Astrocyte of the spinal cord (primary cell): ENCODE measurements around the gene PSMB3.

Experiments used
- DNase-seq: peaks from one replicate; pipeline ENCODE4 v3.0.0; 2011; ENCODE audit warnings: low read depth, low spot score
- H3K4me3 ChIP-seq: 2 replicates; pipeline ENCODE4 v1.5.1; 2011; ENCODE audit warnings: low read depth, mild to moderate bottlenecking, low read length, moderate library complexity
- in situ Hi-C: cut with HindIII; loops from 2 replicates; pipeline ENCODE4 v1.10.0; 2017; ENCODE audit warnings: low sequenced_read_pairs
- TF ChIP-seq, protein P1 (sequence below): IDR thresholded peaks from 2 replicates; pipeline ENCODE4 v1.5.1; 2012; ENCODE audit warnings: low read depth, mild to moderate bottlenecking, low read length, inconsistent platforms

The PSMB3 gene

DNA sequence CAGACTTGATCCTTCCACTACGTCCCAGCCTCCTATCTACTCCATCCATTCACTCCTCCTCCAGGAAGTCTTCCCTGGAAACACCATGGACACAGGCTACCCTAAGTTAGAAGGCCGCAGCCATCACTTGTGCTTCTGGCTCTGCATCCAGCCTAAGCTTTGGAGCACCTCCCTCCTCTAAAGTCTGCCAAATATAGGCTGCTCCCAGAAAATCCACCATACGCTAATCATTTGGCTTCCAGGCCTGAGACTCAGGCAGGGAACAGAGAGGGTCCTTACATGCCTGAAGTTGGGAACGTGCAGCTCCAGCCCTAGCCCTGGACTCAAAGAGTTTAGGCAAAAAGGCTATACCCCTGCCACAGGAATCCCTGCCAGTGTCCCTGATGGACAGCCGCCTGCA, 11.1 kb upstream of the PSMB3 start:
- in situ Hi-C loops = no loop called here
- TF ChIP-seq, protein P1, sequence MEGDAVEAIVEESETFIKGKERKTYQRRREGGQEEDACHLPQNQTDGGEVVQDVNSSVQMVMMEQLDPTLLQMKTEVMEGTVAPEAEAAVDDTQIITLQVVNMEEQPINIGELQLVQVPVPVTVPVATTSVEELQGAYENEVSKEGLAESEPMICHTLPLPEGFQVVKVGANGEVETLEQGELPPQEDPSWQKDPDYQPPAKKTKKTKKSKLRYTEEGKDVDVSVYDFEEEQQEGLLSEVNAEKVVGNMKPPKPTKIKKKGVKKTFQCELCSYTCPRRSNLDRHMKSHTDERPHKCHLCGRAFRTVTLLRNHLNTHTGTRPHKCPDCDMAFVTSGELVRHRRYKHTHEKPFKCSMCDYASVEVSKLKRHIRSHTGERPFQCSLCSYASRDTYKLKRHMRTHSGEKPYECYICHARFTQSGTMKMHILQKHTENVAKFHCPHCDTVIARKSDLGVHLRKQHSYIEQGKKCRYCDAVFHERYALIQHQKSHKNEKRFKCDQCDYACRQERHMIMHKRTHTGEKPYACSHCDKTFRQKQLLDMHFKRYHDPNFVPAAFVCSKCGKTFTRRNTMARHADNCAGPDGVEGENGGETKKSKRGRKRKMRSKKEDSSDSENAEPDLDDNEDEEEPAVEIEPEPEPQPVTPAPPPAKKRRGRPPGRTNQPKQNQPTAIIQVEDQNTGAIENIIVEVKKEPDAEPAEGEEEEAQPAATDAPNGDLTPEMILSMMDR = no peak
- no peak for DNase-seq
- no peak overlapping the region for H3K4me3 ChIP-seq

GRCh38 chr17:38741921-38742410, 10.6 kb upstream of the PSMB3 start:
- in situ Hi-C loops = no loop called here
- TF ChIP-seq, protein P1 = no peak

GRCh38 chr17:38742411-38743308, 9.9 kb upstream of the PSMB3 start:
- in situ Hi-C loops = no loop called here
- no peak overlapping the region for H3K4me3 ChIP-seq
- peak; percentile 93 for DNase-seq
- TF ChIP-seq, protein P1 = no peak

More at GRCh38 chr17:38741921-38742410, 10.6 kb upstream of the PSMB3 start:
- peak; percentile 70 for DNase-seq
- no peak overlapping the region for H3K4me3 ChIP-seq

DNA sequence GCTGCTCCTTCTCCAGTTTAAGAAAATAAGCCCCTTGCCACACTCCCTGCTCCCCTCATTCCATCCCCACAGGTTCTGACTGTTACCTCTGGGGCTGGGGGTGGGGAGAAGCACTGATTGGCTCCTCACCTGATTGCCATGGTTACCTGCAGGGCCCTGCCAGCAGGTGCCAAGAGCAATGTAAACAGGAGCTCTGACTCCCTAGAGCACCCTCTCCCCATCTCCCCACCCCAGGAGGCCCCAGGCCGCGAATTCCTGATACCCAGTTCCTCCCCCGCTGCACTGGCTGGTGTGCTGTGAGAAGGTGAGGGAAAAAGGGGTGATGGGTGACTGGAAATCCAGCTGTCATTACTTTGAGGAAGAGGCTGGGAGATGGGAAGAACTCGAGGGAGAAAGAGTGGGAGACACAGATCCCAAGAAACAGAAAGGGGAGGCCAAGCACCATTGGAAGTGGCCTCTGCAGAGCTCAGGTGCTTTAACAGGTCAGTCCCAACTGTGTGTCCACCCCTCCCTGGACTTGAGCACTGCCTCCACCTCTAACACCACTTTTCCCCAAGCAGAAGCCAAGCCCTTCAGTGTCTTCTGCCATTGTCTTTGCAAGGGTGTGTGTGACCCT, 8.9 kb upstream of the PSMB3 start:
- DNase-seq = no peak
- TF ChIP-seq, protein P1 = no peak
- in situ Hi-C loops = no loop called here
- H3K4me3 ChIP-seq = no peak overlapping the region

DNA sequence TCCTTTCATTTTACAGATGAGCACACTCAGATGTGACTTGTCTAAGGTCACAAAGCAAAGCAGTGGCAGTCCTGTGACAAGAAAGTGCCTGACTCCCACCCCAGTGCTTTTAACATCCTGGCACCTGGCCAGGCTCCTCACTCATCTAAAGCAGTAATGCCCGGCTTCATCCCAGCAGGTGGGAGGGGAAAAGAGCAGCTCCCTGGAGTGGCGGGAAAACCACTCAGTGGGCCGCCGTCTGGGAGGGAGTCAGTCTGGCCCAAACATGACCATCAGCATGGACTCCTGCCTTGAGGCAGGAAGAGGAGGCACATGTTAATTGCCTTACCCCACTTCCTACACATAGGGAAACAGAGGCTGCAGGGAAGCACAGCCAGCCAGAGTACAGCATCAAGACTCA, 7.0 kb upstream of the PSMB3 start:
- TF ChIP-seq, protein P1 = no peak
- no peak for DNase-seq
- in situ Hi-C loops = no loop called here
- H3K4me3 ChIP-seq = no peak overlapping the region

DNA sequence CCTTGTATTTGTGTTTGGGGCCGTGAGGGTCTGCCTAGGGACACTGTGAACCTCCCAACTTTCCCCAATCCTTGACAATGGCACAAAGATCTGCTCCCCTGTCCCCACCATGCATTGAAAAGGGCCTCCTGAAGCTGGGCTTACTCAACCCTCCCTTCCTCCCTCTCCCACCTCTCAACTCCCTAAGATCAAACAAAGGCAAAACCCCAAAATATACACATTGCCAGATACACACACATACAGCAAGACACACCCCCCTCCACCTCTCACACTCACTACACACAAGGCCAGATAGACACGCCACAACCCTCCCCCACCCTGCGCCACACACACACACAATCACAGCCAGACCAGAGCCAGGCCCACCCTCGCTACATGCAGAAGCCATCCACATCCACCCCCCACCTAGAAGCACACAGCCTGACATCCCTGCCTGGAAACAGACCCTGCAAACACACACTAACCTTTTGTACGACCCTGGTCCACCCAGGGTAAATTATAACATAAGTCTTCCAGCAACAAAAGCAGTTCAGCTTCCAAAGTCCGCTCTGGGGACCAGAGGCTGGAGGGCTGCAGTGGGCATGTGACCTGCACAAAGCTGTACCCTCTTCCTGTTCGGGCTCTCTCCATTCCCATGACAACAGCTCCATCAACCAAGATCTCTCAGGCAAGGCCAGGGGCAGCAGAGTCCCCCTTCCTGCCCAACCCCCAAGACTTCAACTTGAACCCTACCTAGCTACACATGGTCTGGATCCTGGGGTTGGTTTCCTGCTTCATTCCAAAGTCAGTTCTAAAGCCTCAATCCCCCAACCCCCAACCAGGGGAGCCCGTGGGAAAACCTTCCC, 6.3 kb upstream of the PSMB3 start:
- H3K4me3 ChIP-seq = peak overlapping the region; percentile 57
- TF ChIP-seq, protein P1 = no peak
- in situ Hi-C loops = no loop called here
- no peak for DNase-seq
